A549 treated with Mapracorat at 1 μM for 4 hours (cell line): Measurements from ENCODE around the gene MESP2. TPM values are rescaled to one million over a fixed set of nuclear protein-coding genes. Genes with fewer than 3 reads are reported as not detected.

Experiments used
- total RNA-seq: library from RNA; stranded (reverse); fragments of 200-300 nt; extraction: Qiagen RNA extraction; gene quantifications from 5 replicates; pipeline ENCODE4 v1.2.3, GENCODE V29; 2022

MESP2 gene, protein sequence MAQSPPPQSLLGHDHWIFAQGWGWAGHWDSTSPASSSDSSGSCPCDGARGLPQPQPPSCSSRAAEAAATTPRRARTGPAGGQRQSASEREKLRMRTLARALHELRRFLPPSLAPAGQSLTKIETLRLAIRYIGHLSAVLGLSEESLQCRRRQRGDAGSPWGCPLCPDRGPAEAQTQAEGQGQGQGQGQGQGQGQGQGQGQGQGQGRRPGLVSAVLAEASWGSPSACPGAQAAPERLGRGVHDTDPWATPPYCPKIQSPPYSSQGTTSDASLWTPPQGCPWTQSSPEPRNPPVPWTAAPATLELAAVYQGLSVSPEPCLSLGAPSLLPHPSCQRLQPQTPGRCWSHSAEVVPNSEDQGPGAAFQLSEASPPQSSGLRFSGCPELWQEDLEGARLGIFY
- total RNA-seq, result 0.27 to 0.72 TPM (median 0.46 TPM) in 5 replicates

DNA sequence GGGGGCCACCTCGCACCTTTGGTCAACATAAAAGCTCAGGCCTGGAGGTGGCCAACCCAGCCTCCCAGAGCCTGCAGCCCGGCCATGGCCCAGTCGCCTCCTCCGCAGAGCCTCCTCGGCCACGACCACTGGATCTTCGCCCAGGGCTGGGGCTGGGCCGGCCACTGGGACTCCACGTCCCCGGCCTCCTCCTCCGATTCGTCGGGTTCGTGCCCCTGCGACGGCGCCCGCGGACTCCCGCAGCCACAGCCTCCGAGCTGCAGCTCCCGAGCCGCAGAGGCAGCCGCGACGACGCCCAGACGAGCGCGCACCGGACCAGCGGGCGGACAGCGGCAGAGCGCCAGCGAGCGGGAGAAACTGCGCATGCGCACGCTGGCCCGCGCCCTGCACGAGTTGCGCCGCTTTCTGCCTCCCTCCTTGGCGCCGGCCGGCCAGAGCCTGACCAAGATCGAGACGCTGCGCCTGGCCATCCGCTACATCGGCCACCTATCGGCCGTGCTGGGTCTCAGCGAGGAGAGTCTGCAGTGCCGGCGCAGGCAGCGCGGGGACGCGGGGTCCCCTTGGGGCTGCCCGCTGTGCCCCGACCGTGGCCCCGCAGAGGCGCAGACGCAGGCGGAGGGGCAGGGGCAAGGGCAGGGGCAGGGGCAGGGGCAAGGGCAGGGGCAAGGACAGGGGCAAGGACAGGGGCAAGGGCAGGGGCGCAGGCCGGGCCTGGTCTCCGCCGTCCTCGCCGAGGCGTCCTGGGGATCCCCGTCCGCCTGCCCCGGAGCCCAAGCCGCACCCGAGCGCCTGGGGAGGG, at the start of gene MESP2:
TSS of gene MESP2 (plus strand) at position 59 of the 799 bp plus-strand sequence. CDS start at position 85, 26 bp downstream.

DNA sequence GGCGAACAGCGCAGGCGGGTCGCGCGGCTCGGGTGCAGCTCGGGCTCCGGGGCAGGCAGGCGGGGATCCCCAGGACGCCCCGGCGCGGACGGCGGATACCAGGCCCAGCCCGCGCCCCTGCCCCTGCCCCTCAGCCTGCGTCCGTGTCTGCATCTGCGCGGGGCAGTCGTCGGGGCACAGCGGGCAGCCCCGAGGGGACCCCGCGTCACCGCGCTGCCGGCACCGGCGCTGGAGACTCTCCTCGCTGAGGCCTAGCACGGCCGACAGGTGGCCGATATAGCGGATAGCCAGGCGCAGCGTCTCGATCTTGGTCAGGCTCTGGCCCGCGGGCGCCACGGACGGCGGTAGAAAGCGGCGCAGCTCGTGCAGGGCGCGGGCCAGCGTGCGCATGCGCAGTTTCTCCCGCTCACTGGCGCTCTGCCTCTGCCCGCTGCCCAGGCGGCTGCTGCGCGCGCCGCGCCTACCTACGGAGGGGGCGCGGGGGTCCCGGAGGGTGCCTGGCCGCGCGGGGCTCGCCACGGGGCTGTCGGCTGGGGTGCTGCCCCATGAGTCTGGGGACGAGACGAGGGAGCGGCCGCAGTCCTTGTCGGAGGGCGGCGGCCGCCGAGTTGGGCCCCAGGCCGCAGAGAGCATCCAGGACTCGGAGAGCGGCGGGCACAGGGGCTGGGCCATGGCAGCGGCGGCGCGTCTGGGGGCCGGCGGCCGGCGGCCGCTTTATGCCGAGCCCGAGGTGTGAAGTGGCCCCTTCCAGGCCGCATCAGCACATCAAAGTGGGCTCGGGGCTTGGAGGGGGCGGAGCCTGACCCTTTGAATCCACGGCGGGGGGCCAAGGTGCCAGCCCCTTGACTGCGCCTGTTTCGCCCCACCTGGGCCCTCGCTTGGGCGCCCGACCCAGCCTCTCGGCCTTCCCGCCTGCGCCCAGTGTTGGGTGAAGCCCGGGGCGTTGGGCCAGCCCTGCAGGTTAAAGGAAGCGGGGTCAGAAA, 25.3 kb upstream of the MESP2 start, which contains the start of gene MESP1:
TSS of gene MESP1 (minus strand) at position 690 of the 983 bp plus-strand sequence. CDS start at position 672, 18 bp downstream.

Other genes starting within 250 kb of the MESP2 start
- 10.9 to 13.5 TPM (median 12.0 TPM) in 5 replicates for gene TICRR, start 200.9 kb upstream of the MESP2 start, total RNA-seq
- 3.2 to 5.0 TPM (median 4.4 TPM) in 5 replicates for gene KIF7, start 120.9 kb upstream of the MESP2 start, total RNA-seq
- 0.06 to 0.17 TPM (median 0.14 TPM) in 4 of 5 replicates, not detected in the other for gene PLIN1, start 97.0 kb upstream of the MESP2 start, total RNA-seq
- gene PEX11A, start 85.6 kb upstream of the MESP2 start, total RNA-seq, result 6.2 to 9.3 TPM (median 7.9 TPM) in 5 replicates
- gene WDR93, start 85.5 kb upstream of the MESP2 start, total RNA-seq, result 0.07 to 0.25 TPM (median 0.19 TPM) in 5 replicates
- 1.7 to 8.1 TPM (median 5.5 TPM) in 5 replicates for gene MESP1, start 25.1 kb upstream of the MESP2 start, total RNA-seq
- 63.9 to 92.0 TPM (median 75.4 TPM) in 5 replicates for gene ANPEP, start 38.5 kb downstream of the MESP2 start, total RNA-seq
- 33.2 to 62.5 TPM (median 38.2 TPM) in 5 replicates for gene AP3S2, start 117.7 kb downstream of the MESP2 start, total RNA-seq
- 10.1 to 14.3 TPM (median 11.4 TPM) in 5 replicates for gene ARPIN, start 136.6 kb downstream of the MESP2 start, total RNA-seq
- gene ZNF710, start 225.0 kb downstream of the MESP2 start, total RNA-seq, result 13.3 to 20.2 TPM (median 17.1 TPM) in 5 replicates